ENCODE measurements around the gene APBA2.

Gene APBA2

DNA sequence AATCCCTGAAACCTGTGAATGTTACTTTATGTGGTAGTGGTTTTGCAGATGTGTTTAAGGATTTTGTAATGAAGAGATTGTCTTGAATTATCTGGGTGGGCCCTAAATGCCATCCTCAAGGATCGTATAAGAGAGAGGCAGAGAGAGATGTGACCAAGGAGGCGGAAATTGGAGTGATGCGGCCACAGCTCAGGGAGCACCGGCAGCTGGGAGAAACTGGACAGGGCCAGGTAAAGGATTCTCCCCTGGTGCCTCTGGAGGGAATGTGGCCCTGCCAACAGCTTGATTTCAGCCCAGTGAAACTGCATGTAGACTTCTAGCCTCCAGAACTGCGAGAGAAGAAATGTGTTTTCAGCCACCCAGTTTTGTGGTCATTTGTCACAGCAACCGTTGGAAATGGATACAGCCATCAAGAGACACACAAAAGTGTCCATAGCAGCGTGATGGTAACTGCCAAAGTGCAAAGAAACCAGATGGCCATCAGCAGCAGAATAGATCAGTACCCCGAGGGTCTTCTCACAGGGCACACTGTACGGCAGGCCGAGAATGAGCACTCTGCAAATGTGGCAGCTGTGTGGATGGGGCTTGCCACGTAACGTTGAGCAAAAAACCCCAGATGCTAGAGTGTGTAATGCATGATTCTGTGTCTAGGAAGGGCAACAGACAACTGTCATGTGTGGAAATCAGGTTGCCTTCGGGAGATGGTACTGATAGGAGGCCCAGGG, 12.2 kb downstream of the APBA2 start:
- no peak for DNase-seq

DNA sequence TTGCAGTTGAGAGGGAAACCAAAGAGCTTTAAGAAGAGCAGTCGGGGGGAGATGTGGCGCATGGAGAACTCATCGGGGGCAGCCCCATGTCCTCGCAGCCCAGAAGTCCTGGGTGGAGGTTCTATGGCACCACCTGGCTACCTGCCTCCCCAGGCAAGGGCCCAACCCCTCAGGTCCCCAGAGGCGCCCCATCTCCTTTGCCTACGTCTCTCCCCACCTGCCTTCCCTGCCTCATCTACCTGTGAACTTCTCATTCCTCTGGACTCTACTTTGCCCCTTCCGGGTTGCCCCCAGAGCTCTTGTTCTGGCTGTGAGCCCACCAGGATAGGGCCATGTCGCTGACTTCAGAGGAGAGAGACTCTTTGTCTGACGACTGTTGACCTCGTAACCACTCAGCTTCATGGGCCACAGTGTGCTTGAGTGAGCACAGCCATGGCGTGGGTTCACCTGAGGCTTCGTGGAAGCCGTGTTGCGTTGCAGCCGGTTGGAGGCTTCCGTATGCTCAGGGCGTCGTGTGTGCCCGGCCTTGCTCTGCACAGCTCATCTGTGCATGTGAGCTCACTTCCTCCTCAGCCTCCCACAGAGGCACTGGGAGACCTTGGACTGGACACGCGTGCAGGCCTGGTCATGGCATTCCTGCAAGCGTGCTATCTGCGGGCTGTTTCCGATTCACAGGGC, 13.4 kb downstream of the APBA2 start:
- DNase-seq = no peak

DNA sequence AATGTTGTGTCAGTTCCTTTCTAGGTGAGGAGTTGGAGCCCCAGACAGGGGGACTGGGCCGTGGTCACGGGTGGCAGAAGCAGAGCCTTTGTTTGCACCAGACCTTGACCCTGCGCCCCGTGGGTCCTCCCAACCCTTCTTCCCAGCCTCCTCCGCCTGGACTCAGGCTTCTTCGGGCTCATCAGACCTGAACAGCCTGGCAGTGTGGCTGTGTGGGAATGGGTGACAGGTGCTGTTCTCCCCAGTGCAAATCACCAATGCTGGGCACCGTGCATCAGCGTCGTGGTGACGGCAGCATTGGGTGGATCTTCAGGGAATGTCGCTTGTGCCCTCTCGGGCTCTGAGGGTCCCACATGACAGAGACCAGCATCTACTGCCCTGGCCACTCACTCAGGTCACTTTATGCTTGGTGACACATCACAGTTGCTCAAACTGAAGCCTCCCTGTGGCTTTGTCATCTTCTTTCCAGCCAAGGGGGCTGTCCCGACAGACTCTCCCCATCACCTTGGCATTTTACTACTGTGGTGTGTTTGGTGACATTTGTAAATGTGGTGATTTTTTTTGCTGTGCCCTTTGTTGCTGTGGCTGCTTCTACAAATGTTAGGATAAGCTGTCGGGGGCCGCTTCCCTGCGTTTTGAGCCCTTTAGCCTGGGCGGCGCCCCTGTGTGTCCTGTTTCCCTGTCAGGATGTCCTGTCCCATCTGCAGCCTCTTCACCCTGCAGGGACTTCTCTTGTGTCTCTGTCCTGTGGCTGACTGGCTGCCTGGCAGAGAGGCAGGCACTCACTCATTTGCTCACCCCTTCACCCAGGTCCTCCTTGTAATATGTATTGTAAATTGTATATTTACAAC, 14.5 kb downstream of the APBA2 start:
- DNase-seq = no peak

DNA sequence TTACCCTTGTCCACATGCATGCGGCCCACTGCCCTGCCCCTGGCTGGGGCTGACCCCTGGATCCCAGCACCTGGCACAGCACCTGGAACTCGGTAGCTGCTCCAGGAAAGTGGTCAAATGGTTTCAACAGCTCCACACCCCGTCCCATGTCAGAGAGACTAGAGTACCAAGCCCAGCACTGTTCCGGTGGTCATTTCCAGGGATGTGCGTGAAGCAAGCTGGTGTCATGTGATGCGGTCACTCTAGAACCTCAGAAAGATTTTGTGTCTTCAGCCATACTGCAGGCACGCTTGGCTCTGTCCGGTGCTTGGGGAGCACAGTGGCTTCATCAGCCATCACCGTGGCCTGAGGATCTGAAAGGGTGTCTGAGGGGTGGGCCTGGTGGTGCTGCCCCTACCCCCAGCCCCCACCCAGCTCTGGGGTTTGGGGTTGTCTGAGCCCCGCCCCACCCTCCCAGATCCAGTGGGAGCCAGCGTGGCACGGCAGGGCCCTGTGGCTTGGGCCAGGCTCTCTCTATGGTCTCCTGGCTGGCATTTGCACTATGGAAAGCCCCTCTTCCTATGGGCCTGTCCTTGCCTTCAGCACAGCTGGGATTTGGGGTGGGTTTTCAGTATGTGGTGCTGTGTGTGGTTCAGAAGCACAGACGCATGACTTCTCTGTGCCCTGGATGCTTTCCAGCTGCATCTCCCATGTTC, 15.3 kb downstream of the APBA2 start:
- no peak for DNase-seq

DNA sequence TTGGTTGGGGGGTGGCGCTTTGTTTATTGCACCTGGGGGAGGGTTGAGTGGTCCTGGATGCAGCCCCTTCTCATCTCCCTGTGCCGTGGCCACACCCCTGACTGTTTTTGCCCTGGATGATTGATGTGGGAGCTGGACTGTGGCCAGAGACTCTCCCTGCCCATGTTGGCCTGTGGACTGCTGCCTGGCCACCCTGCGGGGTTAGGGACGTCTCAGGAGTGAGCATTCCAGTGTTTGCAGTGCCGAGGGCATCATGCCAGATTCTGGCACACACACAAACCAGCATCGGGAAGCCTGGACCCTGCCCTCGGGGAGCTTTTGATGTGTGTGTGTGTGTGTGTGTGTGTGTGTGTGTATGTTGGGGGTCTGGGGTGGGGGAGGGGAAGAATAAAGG, 15.8 kb downstream of the APBA2 start:
- DNase-seq = no peak

DNA sequence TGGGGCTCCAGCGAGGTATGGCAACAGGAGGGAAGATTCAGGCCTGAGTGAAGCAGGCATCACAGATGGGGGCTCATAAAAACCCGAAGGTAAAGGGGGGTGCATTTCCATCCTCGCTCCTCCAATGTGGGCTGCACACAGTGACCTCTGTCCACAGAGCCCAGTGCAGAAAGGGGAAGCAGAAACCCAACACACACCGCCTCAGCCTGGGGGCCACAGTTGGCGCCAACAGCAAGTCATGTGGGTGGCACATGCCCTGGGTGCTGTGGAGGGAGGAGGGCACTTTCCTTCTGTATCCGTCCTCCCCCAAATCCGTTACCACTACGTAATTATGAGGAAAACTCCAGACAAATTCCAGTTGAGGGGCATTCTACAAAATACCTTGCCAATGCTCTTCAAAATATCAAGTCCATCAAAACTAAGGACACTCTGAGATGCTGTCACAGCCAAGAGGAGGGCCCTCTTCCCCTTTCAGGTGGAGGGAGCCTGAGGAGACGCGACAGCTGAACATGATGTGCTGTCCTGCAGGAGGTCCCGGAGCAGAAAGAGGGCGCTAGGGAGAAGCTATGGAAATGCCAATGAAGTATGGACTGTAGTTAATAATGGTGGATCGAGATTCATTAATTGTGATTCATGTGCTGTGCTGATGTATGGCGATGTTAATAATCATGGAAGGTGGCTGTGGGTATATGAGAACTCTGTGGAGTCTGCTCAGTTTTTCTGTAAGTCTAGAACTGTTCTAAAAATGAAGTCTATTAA, 16.4 kb downstream of the APBA2 start:
- no peak for DNase-seq

DNA sequence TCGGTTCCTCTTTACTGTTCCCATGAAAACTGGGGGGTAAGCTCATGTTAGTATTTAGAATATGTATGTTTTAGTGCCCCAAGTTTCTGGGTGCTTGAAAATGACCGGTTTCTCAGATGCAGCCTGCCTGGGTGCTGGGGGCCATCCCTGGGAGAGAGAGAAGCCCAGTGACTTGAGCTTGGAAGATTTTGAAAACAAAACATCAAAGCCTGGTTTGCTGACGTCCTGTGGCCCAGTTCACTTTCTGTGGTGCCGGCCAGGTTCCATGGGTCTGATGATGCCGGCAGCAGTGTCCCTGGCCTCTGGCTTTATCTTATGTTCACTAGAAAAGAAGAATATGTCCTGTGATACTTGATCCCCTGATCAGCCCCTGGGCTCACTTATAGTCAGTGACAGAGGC, 17.1 kb downstream of the APBA2 start:
- DNase-seq = no peak

DNA sequence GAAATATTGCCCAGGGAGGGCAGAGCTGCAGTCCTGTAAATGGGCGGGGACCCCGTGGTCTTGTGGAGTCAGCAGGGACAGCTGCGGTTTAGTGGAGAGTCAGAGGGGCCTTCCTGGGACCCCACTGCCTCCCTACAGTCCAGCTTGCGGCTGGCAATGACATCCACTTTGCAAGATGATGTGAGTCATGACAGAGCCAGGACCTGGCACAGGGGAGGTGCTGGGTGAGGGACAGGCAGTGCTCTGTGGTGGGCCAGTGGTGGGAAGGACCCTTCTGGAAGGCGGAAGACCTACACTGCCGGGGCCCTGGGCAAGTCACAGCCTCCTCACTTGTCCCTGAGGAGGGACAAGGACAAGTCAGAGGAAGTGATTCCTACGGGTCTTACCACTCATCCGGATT, 17.8 kb downstream of the APBA2 start:
- DNase-seq = no peak

DNA sequence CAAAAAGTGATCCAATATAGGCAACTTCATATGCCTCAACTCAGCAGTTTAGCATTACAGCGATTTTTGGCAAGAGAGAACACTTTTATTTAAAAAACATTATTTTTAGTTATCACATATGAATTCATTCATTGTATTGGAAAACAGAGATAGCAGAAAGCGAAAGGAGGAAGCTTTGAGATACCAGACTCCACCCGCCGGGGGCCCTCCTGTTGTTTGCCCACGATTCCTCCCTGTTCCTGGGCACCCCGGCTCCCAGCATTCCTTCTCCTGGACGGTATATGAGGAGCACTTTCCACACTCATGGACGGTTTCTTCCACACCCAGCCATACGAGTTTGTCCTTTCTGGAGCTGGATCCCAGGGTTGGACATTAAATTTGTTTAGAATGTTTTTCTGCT, 18.2 kb downstream of the APBA2 start:
- DNase-seq = no peak

DNA sequence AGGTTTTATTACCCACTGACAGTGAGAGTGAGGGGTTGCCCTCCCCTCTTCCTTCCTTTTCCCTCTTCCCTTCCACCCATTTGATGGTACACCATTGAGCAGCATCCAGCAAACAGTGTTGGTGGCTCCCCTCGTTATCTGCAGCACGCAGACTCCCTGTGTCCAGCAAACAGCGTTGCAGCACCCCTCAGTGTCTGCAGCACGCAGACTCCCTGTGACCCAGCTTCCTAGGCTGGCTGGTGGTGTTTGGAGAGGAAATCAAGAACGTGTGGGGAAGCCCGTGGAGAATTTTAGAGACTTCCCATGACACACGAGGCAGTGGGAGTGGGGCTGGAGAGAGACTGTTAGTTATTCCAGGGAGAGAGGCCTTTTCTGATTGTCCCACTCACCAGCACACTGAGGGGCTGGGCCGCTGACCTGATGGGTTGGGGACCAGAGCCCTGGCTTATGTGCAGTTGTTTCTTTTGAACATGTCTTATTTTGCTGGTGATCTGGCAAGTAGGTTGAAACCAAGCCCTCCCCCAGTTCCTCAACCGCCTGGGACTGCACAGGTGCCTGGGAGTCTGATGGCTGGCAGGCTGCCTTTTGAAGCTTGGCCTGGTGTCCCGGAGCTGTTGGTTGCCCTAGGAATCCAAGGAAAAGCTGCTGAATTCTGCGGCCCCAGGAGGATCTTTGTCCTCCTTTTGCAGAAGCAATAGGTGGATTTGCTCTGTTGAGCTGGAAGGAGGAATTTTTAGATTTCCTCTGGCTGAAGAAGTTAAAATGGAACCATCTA, 19.0 kb downstream of the APBA2 start:
- DNase-seq = no peak

DNA sequence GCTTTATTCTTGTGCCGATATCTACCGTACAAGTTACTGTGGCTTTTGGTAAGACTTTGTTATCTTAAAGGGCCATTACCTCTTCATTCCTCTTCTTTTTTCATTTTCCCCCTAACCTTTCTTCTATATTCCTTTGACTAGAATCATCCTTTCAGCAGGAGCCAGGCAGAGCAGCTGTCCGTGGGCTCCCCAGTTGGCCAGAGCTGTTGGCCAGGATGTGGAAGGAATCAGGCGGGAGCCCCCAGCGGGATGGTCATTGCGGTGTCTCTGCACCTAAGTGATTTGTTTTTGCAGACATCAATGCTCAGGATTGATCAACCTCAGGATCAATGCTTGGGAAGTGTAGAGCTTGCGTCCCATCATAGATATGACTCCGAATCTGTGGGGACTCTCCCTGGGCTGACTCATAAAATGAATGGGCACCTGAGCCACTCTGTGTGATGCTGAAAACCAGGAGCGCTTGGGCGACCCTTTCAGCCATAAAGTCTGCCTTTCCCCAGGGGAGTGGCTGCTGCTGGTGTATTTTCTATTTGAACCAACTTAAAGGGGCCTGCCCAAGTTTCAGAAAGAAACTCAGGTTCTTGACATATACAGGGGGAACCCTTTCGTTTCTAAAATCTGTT, 21.7 kb downstream of the APBA2 start:
- no peak for DNase-seq

DNA sequence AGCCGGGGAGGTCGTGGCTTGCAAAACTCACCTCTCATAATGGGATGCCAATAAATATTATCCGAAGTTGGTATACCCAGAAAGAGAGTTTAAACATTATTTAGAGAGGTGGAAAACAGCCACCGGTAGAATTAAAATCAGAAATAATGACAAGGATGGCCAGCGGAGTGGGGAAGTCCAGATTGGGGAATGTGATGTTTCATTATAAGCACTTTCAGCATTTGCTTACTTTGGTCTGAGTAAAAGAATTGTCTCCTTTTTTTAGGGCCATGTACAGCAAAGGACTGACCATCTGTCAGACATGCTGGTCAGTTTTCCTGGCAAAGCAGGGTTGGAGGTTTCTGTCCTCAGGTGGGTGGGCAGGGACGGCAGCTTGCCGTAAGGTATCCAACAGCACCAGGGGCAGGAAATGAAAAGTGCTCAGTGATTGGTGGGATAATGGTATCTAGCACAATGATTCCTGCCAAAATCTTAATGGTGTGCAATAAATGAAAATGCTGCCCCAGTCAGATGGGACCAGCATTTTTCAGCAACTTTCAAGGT, 24.3 kb downstream of the APBA2 start:
- no peak for DNase-seq

DNA sequence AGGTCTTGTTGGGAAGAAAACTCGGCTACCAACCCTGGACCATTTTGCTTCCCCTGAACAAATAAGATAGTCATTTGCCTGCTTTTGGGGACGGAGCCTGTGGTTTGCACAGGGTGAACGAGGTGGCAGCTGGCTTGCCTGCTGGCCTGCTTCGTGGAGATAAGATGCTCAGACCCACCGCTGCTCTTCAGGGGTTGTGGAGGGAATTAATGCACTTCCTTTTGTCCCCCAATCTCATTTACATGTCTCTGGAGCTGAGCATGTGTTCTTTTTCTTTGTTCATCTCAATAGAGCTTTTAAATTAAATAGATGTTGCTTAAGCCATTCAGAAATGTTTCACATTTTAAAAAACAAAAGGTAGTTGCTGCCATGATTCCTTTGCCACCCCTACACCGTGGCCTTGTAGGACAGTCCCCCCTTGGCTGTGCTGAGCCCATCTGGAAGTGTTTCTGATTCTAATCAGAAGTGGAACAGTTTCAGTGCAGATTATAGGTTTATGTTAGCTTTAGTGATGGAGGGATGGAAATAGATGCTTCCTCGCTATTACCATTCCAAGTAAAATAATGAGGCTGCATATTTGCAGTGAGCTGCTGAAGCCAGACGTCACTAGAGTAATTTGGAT, 25.6 kb downstream of the APBA2 start:
- DNase-seq = no peak

DNA sequence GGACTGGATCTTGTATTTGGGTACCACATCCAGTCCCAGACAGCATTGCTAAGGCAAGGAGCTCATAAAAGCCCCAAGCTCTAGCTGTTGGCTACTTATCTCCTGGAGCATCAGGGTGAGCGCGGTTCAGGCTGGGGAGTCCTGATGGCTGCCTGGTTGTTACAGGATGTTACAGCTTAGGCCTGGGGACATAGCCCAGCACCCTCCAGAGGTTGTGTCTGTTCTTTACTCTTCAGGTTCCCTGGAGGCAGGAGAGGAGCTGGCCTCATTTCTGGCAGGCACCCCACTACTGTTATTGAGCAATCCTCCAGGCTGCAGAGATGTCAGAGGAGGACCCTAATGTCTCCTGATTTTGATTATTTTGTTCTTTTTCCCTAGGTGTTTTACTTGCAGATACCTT, 26.6 kb downstream of the APBA2 start:
- DNase-seq = no peak

DNA sequence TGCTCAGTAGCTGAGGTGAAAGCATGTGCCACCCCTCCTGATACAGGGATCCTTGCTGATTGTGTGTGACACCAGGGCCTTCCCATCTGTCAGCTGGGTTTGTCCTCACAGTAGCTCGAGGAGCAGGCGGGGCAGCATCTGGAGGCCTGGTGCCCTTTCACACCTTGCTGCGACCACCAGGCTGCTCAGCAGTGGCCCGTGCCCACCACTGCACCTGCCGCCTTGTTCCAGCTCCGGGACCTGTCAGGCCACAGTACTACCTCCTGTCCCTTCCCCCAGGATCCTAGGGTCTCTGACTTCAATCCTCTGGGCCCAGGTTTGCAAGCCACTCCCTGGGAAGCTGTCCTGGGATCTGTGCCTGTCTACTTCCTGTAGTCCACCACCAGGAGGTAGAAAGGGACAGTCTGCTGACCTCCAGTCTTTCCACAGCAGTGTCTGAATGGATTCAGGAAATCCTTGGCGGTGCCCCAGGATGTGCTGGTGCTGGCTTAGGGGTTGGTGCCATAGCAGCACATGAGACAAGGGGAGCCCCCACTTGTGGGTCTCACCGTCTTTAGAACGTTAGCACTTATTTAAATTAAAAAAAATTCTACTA, 27.5 kb downstream of the APBA2 start:
- no peak for DNase-seq

DNA sequence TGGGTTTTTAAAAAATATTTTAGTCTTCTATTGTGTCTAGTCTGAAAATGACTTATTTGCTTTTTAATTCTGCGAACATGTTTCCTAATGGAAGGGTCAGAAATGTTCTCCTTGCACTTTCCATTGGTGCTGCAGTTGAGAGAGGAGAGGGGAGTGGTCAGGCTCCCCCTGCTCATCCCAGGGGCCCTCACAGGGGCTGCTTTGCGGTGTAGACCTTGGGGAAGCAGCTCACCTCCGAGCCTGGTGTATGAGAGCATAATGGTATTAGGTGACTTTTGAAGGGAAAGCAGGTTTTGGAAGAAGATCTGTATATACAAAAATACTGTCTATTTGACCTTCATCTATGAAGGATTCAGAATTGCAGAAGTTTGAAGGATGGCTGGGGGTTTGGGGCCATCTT, 28.3 kb downstream of the APBA2 start:
- no peak for DNase-seq

DNA sequence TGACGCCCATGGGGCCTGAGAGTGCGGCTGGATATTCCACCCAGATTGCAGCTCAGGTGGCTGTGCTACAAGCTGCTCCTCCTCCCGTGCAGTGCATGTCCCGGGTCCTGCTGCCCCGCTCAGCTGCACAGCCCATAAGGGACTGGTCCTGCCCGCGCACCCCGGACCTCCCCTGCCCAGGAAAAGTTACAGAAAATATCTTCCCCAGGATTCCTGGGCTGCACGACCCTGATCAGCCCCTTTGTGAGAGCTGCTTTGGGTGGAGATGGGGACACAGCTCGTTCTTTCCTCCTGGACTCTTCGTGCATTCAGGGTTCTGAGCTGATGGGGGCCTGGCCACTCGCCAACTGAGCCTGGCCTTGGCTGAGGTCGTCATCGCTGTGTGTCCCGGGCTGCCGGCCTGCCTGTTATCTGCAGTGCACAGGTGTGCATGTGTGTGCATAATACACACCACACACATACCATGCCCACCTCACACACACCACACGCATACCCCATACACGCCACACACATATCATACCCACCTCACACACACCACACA, 28.8 kb downstream of the APBA2 start:
- DNase-seq = no peak

DNA sequence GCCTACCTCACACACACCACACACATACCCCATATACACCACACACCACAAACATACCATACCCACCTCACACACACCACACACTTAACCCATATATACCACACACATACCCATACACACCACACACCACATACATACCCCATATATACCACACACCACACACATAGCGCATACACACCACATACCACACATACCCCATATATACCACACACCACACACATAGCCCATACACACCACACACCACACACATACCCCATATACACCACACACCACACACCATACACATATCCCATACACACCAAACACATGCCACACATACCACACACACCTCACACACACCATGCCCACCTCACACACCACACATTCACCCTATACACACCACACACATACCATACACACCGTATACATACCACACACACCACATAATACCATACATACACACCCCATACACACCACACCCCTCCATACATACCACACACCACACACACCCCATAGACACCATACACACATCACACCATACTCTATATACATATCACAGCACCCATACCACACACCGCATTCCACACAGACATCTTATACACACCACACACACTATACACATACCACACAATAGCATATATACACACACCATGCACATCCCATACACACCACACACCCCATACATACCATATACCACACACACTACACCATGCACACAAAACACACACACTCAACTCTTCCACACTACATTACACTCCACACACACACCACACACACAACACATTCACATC, 29.5 kb downstream of the APBA2 start:
- no peak for DNase-seq

DNA sequence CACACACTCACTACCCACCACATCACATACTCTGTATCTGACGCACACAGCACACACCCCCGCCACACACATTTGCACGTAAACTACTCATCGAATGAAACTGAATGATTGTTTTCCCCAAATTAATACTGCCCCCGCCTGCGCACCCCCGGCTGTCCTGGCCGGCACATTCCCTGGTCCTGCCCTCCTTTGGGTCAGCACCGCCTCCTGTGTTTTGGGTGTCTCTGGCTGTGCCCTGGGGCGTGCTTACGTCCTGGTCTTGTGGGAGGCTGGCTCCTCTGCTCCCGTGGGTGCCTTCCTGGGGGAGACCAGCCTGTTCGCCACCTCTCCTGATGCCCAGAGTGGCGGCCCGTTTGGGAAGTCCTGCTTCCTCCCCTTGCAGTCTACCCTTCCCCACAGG, 30.2 kb downstream of the APBA2 start:
- no peak for DNase-seq

All from stimulated activated CD4-positive, alpha-beta T cell treated with anti-CD3 and anti-CD28 coated beads, Interleukin-12 subunit alpha, Interleukin-12 subunit beta, amount 100 ng/mL, for 4 hours (primary cell).